CD4-positive, alpha-beta T cell treated with Interleukin-1 beta for 1 hour (primary cell): ENCODE results near the gene GHRH.
A peak's percentile ranks its signal among the peaks of the same experiment; 100 is the strongest.

Experiments used
- DNase-seq, 2 donors: peaks; one replicate each; pipeline ENCODE4 v3.0.0-alpha.2; 2020 to 2022

The GHRH gene

GRCh38 chr20:37236462-37236861, 25.2 kb downstream of the GHRH start:
- DNase-seq = no peak

GRCh38 chr20:37235065-37235464, 26.5 kb downstream of the GHRH start:
- DNase-seq = no peak

GRCh38 chr20:37234254-37234581, 27.4 kb downstream of the GHRH start:
- DNase-seq = no peak

GRCh38 chr20:37233548-37234253, 27.9 kb downstream of the GHRH start:
- DNase-seq = no peak

- no peak for DNase-seq
Measured at GRCh38 chr20:37231947-37232630, 29.5 kb downstream of the GHRH start.

GRCh38 chr20:37230200-37230599, 31.4 kb downstream of the GHRH start:
- no peak for DNase-seq

GRCh38 chr20:37229357-37229756, 32.3 kb downstream of the GHRH start:
- no peak for DNase-seq

- no peak for DNase-seq
Measured at GRCh38 chr20:37228656-37229055, 33.0 kb downstream of the GHRH start.

GRCh38 chr20:37228082-37228481, 33.5 kb downstream of the GHRH start:
- DNase-seq = no peak

- DNase-seq = no peak
Measured at GRCh38 chr20:37226889-37227288, 34.7 kb downstream of the GHRH start.

- DNase-seq = no peak
Measured at GRCh38 chr20:37225146-37225545, 36.5 kb downstream of the GHRH start.

- DNase-seq = peak; percentile 14 to 50
Measured at GRCh38 chr20:37223053-37223452, 38.6 kb downstream of the GHRH start.

GRCh38 chr20:37222086-37222485, 39.5 kb downstream of the GHRH start:
- no peak for DNase-seq

GRCh38 chr20:37220731-37221130, 40.9 kb downstream of the GHRH start:
- no peak for DNase-seq

- DNase-seq = no peak
Measured at GRCh38 chr20:37219751-37220668, 41.6 kb downstream of the GHRH start.

GRCh38 chr20:37218976-37219375, 42.6 kb downstream of the GHRH start:
- DNase-seq = no peak

GRCh38 chr20:37218441-37218840, 43.2 kb downstream of the GHRH start:
- no peak for DNase-seq

GRCh38 chr20:37209661-37210314, 51.8 kb downstream of the GHRH start:
- no peak for DNase-seq

- no peak for DNase-seq
Measured at GRCh38 chr20:37209193-37209592, 52.4 kb downstream of the GHRH start.

GRCh38 chr20:37207171-37207570, 54.4 kb downstream of the GHRH start:
- no peak for DNase-seq

GRCh38 chr20:37205794-37206193, 55.8 kb downstream of the GHRH start:
- no peak for DNase-seq

GRCh38 chr20:37205130-37205529, 56.5 kb downstream of the GHRH start:
- DNase-seq = no peak

GRCh38 chr20:37204056-37204455, 57.6 kb downstream of the GHRH start:
- no peak for DNase-seq
